Karpas-422 (cell line): ENCODE results near the gene CYP1B1. TPM values are rescaled to one million over a fixed set of nuclear protein-coding genes. Genes with fewer than 3 reads are reported as not detected.
A peak's percentile ranks its signal among the peaks of the same experiment; 100 is the strongest.
"Not testable (repeated sequence)": the region's sequence is repeated elsewhere in the genome, so short reads cannot be mapped to it uniquely, and the experiment has no call there.

ENCODE experiments used
- DNase-seq: peaks from one replicate; pipeline ENCODE4 v3.0.0-alpha.2; 2015
- H2AFZ ChIP-seq: fragments of 200-600 bp; sonication (generic); 2 replicates; pipeline ENCODE4 v1.6.1; 2014; ENCODE audit warnings: antibody characterized with exemption, low read length, mixed read lengths
- H3K27ac ChIP-seq: fragments of 200-600 bp; sonication (generic); 2 replicates; pipeline ENCODE4 v1.5.1; 2014; ENCODE audit warnings: mild to moderate bottlenecking, low read length, moderate library complexity
- H3K27me3 ChIP-seq: fragments of 200-600 bp; sonication (generic); 2 replicates; pipeline ENCODE4 v1.6.1; 2014; ENCODE audit warnings: low read length, mixed read lengths
- H3K36me3 ChIP-seq: fragments of 200-600 bp; sonication (generic); 2 replicates; pipeline ENCODE4 v1.6.1; 2014; ENCODE audit warnings: low read length, mixed read lengths; ENCODE audit not compliant: insufficient read depth
- H3K4me1 ChIP-seq: fragments of 200-600 bp; sonication (generic); 2 replicates; pipeline ENCODE4 v1.6.1; 2014; ENCODE audit warnings: mild to moderate bottlenecking, low read length, mixed read lengths
- H3K4me2 ChIP-seq: fragments of 200-600 bp; sonication (generic); 2 replicates; pipeline ENCODE4 v1.6.1; 2014; ENCODE audit warnings: low read length, low read depth, mild to moderate bottlenecking; ENCODE audit not compliant: poor library complexity, severe bottlenecking
- H3K4me3 ChIP-seq: fragments of 200-600 bp; sonication (generic); 2 replicates; pipeline ENCODE4 v1.5.1; 2014; ENCODE audit warnings: mild to moderate bottlenecking, antibody characterized with exemption, low read length, mixed read lengths
- H3K79me2 ChIP-seq: fragments of 200-600 bp; sonication (generic); 2 replicates; pipeline ENCODE4 v1.6.1; 2014; ENCODE audit warnings: mild to moderate bottlenecking, low read length, mixed read lengths
- H3K9ac ChIP-seq: fragments of 200-600 bp; sonication (generic); 2 replicates; pipeline ENCODE4 v1.6.0; 2014; ENCODE audit warnings: low read length
- H3K9me2 ChIP-seq: fragments of 200-600 bp; sonication (generic), shearing (Covaris generic); replicated peaks from 2 replicates; pipeline ENCODE4 v1.6.0; 2014; ENCODE audit warnings: mild to moderate bottlenecking, low read length, moderate library complexity; ENCODE audit not compliant: insufficient read depth
- H3K9me3 ChIP-seq: fragments of 300-700, 200-600 bp; sonication (generic); 2 replicates; pipeline ENCODE4 v1.6.1; 2014; ENCODE audit warnings: low read length, mixed read lengths
- H4K20me1 ChIP-seq: fragments of 200-600 bp; sonication (generic); 2 replicates; pipeline ENCODE4 v1.6.1; 2014; ENCODE audit warnings: mild to moderate bottlenecking, antibody characterized with exemption, low read length, low read depth; ENCODE audit not compliant: insufficient read depth
- total RNA-seq: library from RNA; depleted of rRNA; stranded (reverse); fragments of >200 nt; shearing (Covaris generic); gene quantifications from 2 replicates; pipeline ENCODE4 v1.2.3, GENCODE V29; 2014; ENCODE audit warnings: low replicate concordance

Gene CYP1B1
- total RNA-seq, 1 experiment from 2014 or later, result not detected

DNA sequence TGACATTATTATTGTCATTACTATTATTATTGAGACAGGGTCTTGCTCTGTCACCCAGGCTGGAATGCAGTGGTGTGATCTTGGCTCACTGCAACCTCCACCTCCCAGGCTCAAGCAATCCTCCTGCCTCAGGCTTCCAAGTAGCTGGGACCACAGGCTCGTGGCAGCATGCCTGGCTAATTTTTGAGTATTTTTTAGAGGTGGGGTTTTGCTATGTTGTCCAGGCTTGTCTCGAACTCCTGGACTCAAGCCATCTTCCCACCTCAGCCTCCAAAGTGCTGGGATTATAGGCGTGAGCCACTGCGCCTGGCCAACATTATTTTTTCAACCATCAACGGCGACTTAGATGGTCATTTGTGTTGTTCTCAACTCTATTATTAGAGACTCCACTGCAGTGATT lies 14.3 kb upstream of the CYP1B1 start:
- not testable (repeated sequence) for H3K4me3 ChIP-seq, H3K4me1 ChIP-seq, H3K4me2 ChIP-seq, H3K9me2 ChIP-seq, H3K9me3 ChIP-seq, H3K27ac ChIP-seq, H3K27me3 ChIP-seq, H3K9ac ChIP-seq, H3K36me3 ChIP-seq, H3K79me2 ChIP-seq, H4K20me1 ChIP-seq, DNase-seq, H2AFZ ChIP-seq

DNA sequence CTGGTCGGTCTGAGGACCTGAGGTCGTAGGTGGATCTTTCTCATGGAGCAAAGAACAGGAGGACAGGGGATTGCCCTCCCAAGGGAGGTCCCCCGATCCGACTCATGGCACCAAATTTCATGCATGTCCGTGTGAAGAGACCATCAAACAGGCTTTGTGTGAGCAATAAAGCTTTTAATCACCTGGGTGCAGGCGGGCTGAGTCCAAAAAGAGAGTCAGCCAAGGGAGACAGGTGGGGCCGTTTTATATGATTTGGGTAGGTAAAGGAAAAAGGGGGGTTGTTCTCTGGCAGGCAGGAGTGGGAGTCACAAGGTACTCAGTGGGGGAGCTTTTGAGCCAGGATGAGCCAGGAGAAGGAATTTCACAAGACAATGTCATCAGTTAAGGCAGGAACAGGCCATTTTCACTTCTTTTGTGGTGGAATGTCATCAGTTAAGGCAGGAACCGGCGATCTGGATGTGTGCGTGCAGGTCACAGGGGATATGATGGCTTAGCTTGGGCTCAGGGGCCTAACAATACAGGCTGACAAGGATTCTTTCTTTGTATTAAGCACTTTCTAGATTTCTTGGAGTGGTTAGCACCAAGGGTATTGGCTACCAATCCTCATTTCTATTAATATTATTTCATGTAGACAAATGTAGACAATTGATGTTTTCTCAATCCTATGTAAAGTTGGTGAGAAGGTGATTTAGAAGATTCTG lies 10.2 kb upstream of the CYP1B1 start:
- not testable (repeated sequence) for H3K4me1 ChIP-seq, DNase-seq, H3K9ac ChIP-seq, H3K4me2 ChIP-seq, H3K27ac ChIP-seq, H2AFZ ChIP-seq, H3K4me3 ChIP-seq, H3K79me2 ChIP-seq, H3K36me3 ChIP-seq, H3K9me3 ChIP-seq, H4K20me1 ChIP-seq, H3K9me2 ChIP-seq, H3K27me3 ChIP-seq

DNA sequence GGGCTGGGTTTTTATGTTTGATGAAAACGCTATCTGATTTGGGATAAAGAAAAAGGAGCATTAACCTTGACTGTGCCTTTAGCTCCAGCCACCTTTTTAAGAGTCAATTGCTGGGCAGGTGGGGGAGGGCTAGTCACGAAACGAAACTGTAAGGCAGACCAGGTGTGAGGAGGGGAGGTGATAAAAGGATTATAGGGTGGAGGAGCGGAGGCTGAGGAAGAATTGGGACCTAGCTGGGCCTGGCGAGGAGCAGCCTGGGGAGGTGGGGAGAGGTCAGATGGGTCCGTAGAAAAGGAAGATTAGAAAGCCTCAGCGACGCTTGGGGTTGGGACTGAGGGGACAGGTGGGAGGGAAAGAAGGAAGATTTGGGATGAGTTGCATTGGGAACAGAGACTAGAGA lies 8.6 kb upstream of the CYP1B1 start:
- not testable (repeated sequence) for H3K27me3 ChIP-seq, H2AFZ ChIP-seq, H3K4me3 ChIP-seq, H3K9me3 ChIP-seq, DNase-seq, H3K27ac ChIP-seq, H4K20me1 ChIP-seq, H3K9me2 ChIP-seq, H3K36me3 ChIP-seq, H3K4me1 ChIP-seq, H3K9ac ChIP-seq, H3K79me2 ChIP-seq, H3K4me2 ChIP-seq

DNA sequence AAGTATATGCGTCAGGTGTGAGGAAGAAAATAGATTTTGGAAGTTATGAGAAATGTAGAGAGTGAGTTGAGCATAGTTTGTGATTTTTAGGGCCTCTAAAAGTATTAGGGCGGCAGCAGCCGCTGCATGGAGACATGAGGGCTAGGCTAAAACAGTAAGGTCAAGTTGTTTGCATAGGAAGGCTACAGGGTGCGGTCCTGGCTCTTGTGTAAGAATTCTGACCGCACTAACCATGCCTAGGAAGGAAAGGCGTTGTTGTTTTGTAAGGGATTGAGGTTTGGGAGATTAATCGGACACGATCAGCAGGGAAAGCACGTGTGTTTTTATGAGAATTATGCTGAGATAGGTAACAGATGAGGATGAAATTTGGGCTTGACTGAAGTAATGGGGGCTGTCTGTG lies 6.8 kb upstream of the CYP1B1 start:
- not testable (repeated sequence) for H3K79me2 ChIP-seq, H4K20me1 ChIP-seq, H3K27me3 ChIP-seq, H3K4me3 ChIP-seq, H3K36me3 ChIP-seq, H3K4me2 ChIP-seq, DNase-seq, H3K4me1 ChIP-seq, H2AFZ ChIP-seq, H3K9me3 ChIP-seq, H3K9me2 ChIP-seq, H3K27ac ChIP-seq, H3K9ac ChIP-seq

DNA sequence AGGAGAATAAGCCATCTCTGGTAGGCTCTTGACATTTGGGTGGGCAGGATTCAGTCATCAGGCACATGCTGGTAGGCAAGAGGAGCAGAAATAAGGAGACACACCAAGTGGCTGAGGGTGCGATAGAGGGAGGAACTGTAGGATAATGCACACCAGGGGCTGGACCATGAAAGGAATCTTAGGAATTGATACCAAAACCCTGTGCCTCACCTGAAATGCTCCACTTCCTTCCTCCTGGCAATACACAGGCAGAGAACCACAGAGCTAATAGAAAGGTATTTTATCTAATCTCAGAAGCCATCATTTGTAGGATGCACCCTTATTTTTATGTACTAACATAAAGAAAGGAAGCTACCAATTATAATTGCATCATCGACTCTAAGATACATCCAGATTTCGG lies 4.4 kb upstream of the CYP1B1 start:
- Histone ChIP-seq H3K4me2 (no peak overlapping the region), H3K36me3 (no peaks in the 10 kb centered on the region), H3K27ac (no peak overlapping the region)

DNA sequence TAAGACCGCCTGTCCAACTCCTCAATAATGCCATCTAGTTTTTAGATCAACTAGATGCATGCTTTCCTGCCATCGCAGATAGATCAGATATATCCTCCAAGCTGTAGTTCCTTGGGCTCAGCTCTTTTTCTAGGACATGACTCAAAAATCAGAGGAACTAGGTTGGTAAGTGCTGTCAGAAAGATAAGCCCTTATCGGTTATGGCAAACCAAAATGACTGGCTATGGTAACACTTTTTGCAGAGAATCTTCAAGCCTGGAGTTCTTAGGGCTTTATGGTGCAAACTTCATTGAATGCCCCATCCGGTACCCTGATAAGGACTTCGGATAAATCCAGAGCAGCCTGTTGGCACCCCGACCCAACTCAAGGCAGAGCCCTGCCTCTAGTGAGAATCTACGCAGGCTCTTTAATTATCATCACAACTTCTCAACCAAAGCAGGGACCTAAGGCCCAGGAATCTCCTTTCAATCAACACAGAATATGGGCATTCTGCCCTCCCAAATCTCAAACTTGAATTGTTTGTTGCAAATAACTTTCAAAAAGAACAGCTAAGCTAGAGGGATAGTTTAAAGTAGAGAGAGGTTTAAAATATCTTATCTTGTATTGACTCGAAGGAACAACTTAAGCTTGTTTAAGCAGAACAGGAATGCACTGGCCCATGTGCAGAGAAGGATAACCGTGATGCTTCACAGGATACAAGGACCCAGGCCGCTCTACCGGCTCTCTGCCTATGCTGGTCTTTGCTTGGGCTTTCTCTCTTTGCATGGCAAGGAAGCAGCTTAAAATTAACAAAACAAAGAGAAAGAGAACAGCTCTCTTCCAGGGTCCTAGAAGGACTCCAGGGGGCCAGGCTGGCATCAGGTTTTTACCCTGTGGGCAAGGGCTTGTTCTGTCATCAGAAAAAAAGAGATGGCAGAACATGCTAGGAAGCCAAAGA lies 3.4 kb upstream of the CYP1B1 start:
- Histone ChIP-seq H3K4me3 (no peak overlapping the region), H3K4me2 (no peak overlapping the region), H3K36me3 (no peaks in the 10 kb centered on the region), H3K27ac (no peak overlapping the region), H3K4me1 (peaks cover 8% of the 10 kb centered on the region), H2AFZ (no peak overlapping the region), H4K20me1 (no peaks in the 10 kb centered on the region), H3K27me3 (no peaks in the 10 kb centered on the region), H3K9ac (no peak overlapping the region), H3K9me3 (no peaks in the 10 kb centered on the region), H3K9me2 (no peaks in the 10 kb centered on the region), H3K79me2 (no peaks in the 10 kb centered on the region)
- no peak for DNase-seq

More for the DNA sequence above, 4.4 kb upstream of the CYP1B1 start:
- Histone ChIP-seq H3K27me3 (no peaks in the 10 kb centered on the region), H2AFZ (no peak overlapping the region), H3K4me3 (no peak overlapping the region), H3K4me1 (peaks cover 8% of the 10 kb centered on the region), H3K9me3 (no peaks in the 10 kb centered on the region), H3K9me2 (no peaks in the 10 kb centered on the region), H3K9ac (no peak overlapping the region), H4K20me1 (no peaks in the 10 kb centered on the region), H3K79me2 (no peaks in the 10 kb centered on the region)
- DNase-seq, result no peak

DNA sequence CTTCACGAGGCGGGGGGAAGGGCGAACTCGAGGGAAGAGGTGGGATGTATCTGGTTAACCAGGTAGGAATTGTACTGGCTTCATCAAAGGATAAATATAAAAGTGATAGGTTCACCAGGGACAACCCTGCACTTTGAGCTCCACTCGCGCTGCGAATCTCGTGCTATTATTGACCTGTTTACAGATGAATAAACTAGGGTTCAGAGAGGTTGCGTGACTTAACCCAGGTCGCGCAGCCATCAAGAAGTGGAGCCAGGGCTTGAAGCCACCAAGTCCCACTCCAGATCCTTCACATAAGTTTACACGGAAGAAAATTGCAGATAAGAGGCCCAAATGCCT lies 1.4 kb upstream of the CYP1B1 start:
- no peak overlapping the region for H3K27ac ChIP-seq
- H3K79me2 ChIP-seq, result no peaks in the 10 kb centered on the region
- no peaks in the 10 kb centered on the region for H3K9me2 ChIP-seq
- peak overlapping the region; percentile 67 for H3K4me2 ChIP-seq
- peak overlapping the region; percentile 46; the same call in 1 of the 2 replicates for H3K4me3 ChIP-seq
- H3K36me3 ChIP-seq, result no peaks in the 10 kb centered on the region
- H3K9ac ChIP-seq, result no peak overlapping the region
- no peaks in the 10 kb centered on the region for H4K20me1 ChIP-seq
- no peaks in the 10 kb centered on the region for H3K27me3 ChIP-seq
- H3K4me1 ChIP-seq, result peaks cover 8% of the 10 kb centered on the region
- H2AFZ ChIP-seq, result no peak overlapping the region
- no peak for DNase-seq
- no peaks in the 10 kb centered on the region for H3K9me3 ChIP-seq

- Histone ChIP-seq H3K4me1 (peaks cover 8% of the 10 kb centered on the region), H3K27me3 (no peaks in the 10 kb centered on the region), H3K36me3 (no peaks in the 10 kb centered on the region), H2AFZ (peak overlapping the region; percentile 65), H3K4me2 (peak overlapping the region; percentile 67), H3K9ac (peak overlapping the region; percentile 33), H3K4me3 (peak overlapping the region; percentile 46), H4K20me1 (no peaks in the 10 kb centered on the region), H3K27ac (no peak overlapping the region), H3K79me2 (no peaks in the 10 kb centered on the region), H3K9me3 (no peaks in the 10 kb centered on the region), H3K9me2 (no peaks in the 10 kb centered on the region)
- peak; percentile 53 for DNase-seq
Observed at GRCh38 chr2:38076710-38077430, 919 bp upstream of the CYP1B1 start.
